ENCODE results near the gene DDX27. TPM values are rescaled to one million over a fixed set of nuclear protein-coding genes. Genes with fewer than 3 reads are reported as not detected.

Gene DDX27
- total RNA-seq, 1 donor from 2014 or later: 23.3 TPM

DNA sequence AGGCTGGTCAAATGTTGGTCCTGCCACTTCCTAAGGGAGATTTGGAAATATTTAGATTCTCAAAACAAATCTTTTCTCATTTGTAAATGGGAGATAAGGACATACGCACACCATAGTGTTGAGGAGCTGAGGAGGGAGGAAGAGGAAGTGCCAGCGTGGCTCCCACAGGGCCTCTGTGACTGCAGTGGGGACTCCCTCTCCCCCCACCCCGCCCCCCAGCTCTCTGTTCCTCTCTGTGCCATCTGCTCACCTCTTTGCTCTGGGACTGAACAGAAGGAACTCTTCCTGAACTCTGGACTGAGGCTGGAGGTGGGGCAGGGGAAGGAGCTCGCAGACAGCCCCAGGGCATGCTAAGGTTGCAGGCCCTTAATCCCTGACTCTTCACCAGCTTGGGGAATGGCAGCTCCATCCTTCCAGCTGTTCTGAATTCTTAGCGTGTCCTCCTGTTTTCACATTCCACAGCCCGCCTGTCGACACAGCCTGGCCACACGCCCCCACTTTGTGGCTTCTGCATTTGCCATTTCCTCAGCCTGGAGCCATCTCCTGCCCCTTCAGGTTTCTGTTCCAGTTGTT, 11.4 kb downstream of the DDX27 start:
- Mint-ChIP-seq H3K4me3 (ENCODE audit: unreplicated experiment) (no peak overlapping the region), H3K27me3 (ENCODE audit: low read depth) (no peaks in the 10 kb centered on the region), H3K9me3 (ENCODE audit: low read depth) (no peaks in the 10 kb centered on the region), H3K4me1 (ENCODE audit: low read depth) (no peaks in the 10 kb centered on the region), H3K27ac (ENCODE audit: unreplicated experiment) (no peak overlapping the region), H3K36me3 (ENCODE audit: low read depth) (peaks cover 46% of the 10 kb centered on the region)
- no peak for DNase-seq (ENCODE audit: low spot score)
- no peak for TF ChIP-seq CTCF (IDR thresholded peaks at IDR 0.05)

DNA sequence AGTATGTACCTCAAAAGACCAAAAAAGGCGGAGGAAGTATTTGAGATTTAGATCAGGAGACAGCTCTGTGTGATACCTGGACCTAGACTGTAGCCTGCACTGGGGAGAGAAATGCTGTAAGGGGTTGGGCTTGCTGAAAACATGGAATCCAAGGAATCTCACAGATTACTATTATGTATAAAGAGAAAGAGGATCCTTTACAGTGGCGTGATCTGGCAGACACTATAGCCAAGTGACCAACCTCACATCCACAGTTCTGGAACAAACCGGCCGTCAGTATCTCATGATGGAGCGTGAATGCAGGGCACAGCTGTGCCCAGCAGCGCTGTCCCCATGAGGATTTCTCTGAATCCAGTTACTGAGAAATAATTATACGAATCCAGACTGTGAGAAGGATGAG, 12.3 kb downstream of the DDX27 start:
- Mint-ChIP-seq H3K36me3 (ENCODE audit: low read depth) (peaks cover 43% of the 10 kb centered on the region), H3K27ac (ENCODE audit: unreplicated experiment) (no peak overlapping the region), H3K9me3 (ENCODE audit: low read depth) (no peaks in the 10 kb centered on the region)

DNA sequence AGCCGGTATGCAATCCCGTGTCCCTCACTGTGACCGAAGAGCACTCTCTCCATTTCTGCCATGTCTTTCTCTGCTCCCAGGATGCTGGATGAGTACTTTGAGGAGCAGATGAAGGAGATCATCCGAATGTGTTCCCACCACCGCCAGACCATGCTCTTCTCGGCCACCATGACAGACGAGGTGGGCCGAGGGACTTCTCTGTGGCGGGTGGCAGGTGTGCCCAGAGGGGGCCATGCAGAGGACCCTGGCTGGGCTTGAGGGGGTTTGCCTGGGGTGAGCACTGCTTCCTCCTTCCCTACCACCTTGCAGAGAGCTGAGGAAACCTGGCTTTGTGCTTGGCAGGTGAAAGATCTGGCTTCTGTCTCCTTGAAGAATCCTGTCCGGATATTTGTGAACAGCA, 14.0 kb downstream of the DDX27 start:
- Mint-ChIP-seq H3K4me1 (ENCODE audit: low read depth) (no peaks in the 10 kb centered on the region), H3K27ac (ENCODE audit: unreplicated experiment) (no peak overlapping the region), H3K9me3 (ENCODE audit: low read depth) (no peaks in the 10 kb centered on the region), H3K4me3 (ENCODE audit: unreplicated experiment) (no peak overlapping the region), H3K27me3 (ENCODE audit: low read depth) (no peaks in the 10 kb centered on the region), H3K36me3 (ENCODE audit: low read depth) (peaks cover 49% of the 10 kb centered on the region)
- peak; percentile 81 for DNase-seq (ENCODE audit: low spot score)
- TF ChIP-seq CTCF (IDR thresholded peaks at IDR 0.05): no peak

More for the DNA sequence above, 12.3 kb downstream of the DDX27 start:
- no peak overlapping the region for H3K4me3 Mint-ChIP-seq (ENCODE audit: unreplicated experiment)
- TF ChIP-seq CTCF (IDR thresholded peaks at IDR 0.05): no peak
- peak; percentile 7 for DNase-seq (ENCODE audit: low spot score)
- no peaks in the 10 kb centered on the region for H3K4me1 Mint-ChIP-seq (ENCODE audit: low read depth)
- no peaks in the 10 kb centered on the region for H3K27me3 Mint-ChIP-seq (ENCODE audit: low read depth)

GRCh38 chr20:49234831-49235230, 15.6 kb downstream of the DDX27 start:
- Mint-ChIP-seq H3K27ac (ENCODE audit: unreplicated experiment) (no peak overlapping the region), H3K4me3 (ENCODE audit: unreplicated experiment) (no peak overlapping the region), H3K27me3 (ENCODE audit: low read depth) (no peaks in the 10 kb centered on the region), H3K9me3 (ENCODE audit: low read depth) (no peaks in the 10 kb centered on the region), H3K36me3 (ENCODE audit: low read depth) (peaks cover 51% of the 10 kb centered on the region), H3K4me1 (ENCODE audit: low read depth) (no peaks in the 10 kb centered on the region)
- no peak for TF ChIP-seq CTCF (IDR thresholded peaks at IDR 0.05)
- DNase-seq (ENCODE audit: low spot score): peak; percentile 49

- TF ChIP-seq CTCF (IDR thresholded peaks at IDR 0.05): no peak
- Mint-ChIP-seq H3K27ac (ENCODE audit: unreplicated experiment) (no peak overlapping the region), H3K9me3 (ENCODE audit: low read depth) (no peaks in the 10 kb centered on the region)
Measured at GRCh38 chr20:49236301-49236700, 17.1 kb downstream of the DDX27 start.

More at GRCh38 chr20:49236301-49236700, 17.1 kb downstream of the DDX27 start:
- no peak overlapping the region for H3K4me3 Mint-ChIP-seq (ENCODE audit: unreplicated experiment)
- H3K36me3 Mint-ChIP-seq (ENCODE audit: low read depth): peaks cover 45% of the 10 kb centered on the region
- no peaks in the 10 kb centered on the region for H3K4me1 Mint-ChIP-seq (ENCODE audit: low read depth)
- no peaks in the 10 kb centered on the region for H3K27me3 Mint-ChIP-seq (ENCODE audit: low read depth)
- peak; percentile 63 for DNase-seq (ENCODE audit: low spot score)
